GM12874 (cell line): ENCODE measurements around the gene TEN1.

Source experiments
- CTCF ChIP-seq: IDR thresholded peaks from 2 replicates; pipeline ENCODE4 v1.5.1; 2011; ENCODE audit warnings: low read depth, mild to moderate bottlenecking, control low read depth, low read length, moderate library complexity; ENCODE audit not compliant: insufficient read depth

The TEN1 gene

GRCh38 chr17:75996665-75997590, 17.9 kb downstream of the TEN1 start:
- no peak for TF ChIP-seq CTCF

DNA sequence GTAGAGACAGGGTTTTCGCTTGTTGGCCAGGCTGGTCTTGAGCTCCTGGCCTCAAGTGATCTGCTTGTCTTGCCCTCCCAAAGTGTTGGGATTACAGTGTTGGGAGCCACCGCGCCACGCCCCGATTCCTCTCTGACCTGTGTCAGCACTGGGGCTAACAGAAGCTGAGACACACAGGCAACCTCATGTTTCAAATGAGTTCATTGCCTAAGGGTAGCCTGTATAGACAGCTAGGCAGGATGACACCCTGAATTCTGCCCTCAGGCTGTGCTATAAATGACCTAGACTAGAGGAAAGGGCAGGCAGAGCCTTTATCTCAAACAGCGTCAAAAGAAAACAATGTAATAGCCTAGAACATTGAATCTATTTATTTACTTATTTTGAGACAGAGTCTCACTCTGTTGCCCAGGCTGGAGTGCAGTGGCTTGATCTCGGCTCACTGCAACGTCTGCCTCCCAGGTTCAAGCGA, 19.3 kb downstream of the TEN1 start:
- no peak for TF ChIP-seq CTCF

DNA sequence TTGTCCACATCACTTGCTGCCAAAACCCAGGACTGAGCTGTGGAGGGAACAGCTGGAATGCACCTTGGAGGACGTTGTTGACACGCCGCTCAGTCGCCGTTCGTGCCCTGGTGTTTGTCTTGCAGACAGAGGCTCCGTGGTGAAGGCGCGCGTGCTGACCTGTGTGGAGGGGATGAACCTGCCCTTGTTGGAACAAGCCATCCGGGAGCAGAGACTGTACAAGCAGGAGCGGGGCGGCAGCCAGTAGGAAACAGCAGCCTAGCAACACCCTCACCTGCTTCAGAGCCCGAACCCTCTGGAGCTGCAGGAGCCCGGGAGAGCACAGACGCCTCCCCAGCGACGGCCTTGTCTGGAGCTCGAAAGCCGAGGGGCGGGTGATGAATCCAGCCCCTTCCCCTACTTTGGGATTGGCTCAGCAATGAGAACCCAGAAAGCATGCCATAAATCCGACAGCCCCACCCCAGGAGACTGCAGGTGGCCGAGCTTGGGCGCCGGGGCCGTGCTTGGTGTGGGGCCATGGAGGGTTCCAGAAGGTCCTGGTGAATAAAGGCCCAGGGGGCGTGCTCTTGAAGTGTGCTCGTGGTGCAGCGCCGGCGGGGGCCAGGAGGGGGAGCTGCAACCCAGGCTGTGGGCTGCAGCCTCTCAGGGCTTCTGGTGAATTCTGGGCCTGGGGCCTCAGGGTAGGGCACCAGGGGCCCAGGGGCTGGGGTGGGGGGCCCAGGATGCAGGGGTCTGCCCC, 21.1 kb downstream of the TEN1 start:
- peak; percentile 88 for TF ChIP-seq CTCF

DNA sequence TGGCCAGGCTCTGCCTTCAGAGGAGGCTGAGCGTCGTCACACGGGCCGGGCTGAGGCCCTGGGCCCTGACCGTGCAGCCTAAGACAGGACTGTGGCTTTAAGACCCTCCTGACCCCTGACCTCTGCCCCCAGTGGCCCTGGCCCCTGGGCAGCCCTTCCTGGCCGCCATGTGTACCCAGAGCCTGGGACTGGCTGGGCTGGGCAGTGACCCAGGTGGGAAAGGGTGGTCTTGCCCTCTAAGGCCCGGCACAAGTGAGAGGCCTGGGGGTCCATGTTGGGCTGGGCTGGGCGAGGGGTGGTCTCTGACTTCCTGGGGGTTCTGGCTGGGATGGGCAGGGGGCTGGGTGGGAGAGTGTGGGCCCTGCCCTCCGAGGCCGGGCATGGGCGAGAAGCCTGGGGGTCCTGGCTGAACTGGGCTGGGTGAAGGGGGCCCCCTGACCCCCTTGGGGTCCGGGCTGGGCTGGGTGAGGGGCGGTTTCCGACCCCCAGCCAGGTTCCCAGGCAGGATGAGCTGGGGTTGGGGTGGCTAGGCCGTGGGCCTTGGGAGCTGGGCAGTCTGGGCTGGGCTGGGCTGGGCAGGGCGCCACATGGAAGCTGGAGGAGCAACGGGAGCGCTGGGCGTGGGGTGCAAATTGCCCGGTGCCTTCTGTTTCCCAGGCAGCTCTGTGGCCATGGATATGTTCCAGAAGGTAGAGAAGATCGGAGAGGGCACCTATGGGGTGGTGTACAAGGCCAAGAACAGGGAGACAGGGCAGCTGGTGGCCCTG, 21.9 kb downstream of the TEN1 start, which contains the start of gene CDK3:
Gene CDK3 (plus strand): TSS at position 101 of the 767 bp plus-strand sequence. CDS start 571 bp downstream, at position 672.
- no peak for TF ChIP-seq CTCF

- TF ChIP-seq CTCF: no peak
These were observed 23.1 kb downstream of the TEN1 start for GRCh38 chr17:76002100-76002499.

- TF ChIP-seq CTCF: no peak
These were observed 24.9 kb downstream of the TEN1 start for GRCh38 chr17:76003915-76004314.
